ENCODE results near the gene HBB. TPM values are rescaled to one million over a fixed set of nuclear protein-coding genes. Genes with fewer than 3 reads are reported as not detected.
"Not testable (repeated sequence)": the region's sequence is repeated elsewhere in the genome, so short reads cannot be mapped to it uniquely, and the experiment has no call there.

The HBB gene
- total RNA-seq, 2 donors from 2014 or later = 1,514 to 1,650 TPM

DNA sequence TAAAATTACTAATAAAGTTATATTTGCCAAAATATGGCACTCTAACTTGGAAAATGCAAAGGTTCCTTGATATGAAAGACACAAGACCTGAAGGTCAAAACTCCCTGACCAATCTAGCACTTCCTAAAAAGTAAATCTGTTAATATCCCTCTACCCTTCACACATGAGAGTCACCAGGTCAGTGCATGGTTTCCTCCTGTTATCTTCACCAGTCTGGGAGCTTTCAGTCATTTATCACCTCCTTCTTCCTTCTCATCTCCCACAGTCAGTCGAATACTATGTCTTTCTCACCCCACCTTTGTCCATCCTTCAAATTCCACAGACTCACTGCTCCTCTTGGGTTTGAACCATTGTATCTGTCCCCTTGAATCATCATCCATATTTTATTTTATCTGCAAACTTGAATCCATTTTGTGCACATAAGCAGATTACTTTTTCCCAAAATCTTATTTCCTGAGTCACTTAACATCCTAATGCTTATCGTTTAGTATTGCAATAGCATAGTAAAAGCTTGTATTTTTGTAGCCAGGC, 40.2 kb upstream of the HBB start:
- H3K27ac ChIP-seq = no peak overlapping the region
- H3K36me3 ChIP-seq = no peaks in the 10 kb centered on the region
- TF ChIP-seq, protein P1, sequence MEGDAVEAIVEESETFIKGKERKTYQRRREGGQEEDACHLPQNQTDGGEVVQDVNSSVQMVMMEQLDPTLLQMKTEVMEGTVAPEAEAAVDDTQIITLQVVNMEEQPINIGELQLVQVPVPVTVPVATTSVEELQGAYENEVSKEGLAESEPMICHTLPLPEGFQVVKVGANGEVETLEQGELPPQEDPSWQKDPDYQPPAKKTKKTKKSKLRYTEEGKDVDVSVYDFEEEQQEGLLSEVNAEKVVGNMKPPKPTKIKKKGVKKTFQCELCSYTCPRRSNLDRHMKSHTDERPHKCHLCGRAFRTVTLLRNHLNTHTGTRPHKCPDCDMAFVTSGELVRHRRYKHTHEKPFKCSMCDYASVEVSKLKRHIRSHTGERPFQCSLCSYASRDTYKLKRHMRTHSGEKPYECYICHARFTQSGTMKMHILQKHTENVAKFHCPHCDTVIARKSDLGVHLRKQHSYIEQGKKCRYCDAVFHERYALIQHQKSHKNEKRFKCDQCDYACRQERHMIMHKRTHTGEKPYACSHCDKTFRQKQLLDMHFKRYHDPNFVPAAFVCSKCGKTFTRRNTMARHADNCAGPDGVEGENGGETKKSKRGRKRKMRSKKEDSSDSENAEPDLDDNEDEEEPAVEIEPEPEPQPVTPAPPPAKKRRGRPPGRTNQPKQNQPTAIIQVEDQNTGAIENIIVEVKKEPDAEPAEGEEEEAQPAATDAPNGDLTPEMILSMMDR (IDR thresholded peaks at IDR 0.05) = no peak
- H3K9me3 ChIP-seq = peaks cover 0 to 4% of the 10 kb centered on the region in 2 donors
- H3K27me3 ChIP-seq = no peaks in the 10 kb centered on the region
- DNase-seq (ENCODE audit: low spot score) = no peak
- H3K4me1 ChIP-seq = no peaks in the 10 kb centered on the region
- H3K4me3 ChIP-seq = no peak overlapping the region

DNA sequence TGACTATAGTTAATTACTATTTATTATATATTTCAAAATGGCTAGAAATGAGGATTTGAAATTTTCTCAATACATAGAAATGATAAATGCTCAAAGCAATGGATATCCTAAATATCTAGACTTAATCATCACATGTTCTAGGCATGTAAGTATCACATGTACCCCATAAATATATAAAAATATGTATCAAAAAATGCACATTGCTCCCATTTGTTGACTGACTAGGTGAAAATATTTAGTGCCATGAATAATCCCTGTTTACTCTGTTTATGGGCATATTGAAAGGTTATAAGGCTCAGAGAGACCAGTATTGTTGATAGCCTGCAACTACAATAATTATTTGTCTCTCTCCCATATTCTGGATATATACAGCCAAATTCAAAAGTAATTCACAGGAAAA, 39.7 kb upstream of the HBB start:
- no peaks in the 10 kb centered on the region for H3K4me1 ChIP-seq
- H3K36me3 ChIP-seq = no peaks in the 10 kb centered on the region
- no peak overlapping the region for H3K27ac ChIP-seq
- no peak overlapping the region for H3K4me3 ChIP-seq
- no peaks in the 10 kb centered on the region for H3K27me3 ChIP-seq
- no peak for DNase-seq (ENCODE audit: low spot score)
- TF ChIP-seq, protein P1 (IDR thresholded peaks at IDR 0.05) = no peak
- peaks cover 0 to 8% of the 10 kb centered on the region in 2 donors for H3K9me3 ChIP-seq

DNA sequence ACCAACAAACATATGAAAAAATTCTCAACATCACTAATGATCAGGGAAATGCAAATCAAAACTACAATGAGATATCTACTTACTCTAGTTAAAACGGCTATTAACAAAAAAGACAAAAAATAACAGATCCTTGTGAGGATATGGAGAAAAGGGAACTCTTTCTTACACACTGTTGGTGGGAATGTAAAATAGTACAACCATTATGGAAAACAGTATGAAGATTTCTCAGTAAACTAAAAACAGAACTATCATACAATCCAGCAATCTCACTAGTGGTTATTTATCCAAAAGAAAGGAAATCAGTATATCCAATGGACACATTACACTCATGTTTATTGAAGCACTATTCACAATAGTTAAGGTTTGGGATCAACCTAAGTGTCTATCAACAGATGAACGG, 39.0 kb upstream of the HBB start:
- Histone ChIP-seq H3K9me3 (peaks cover 0 to 8% of the 10 kb centered on the region in 2 donors), H3K4me1 (no peaks in the 10 kb centered on the region), H3K27me3 (no peaks in the 10 kb centered on the region), H3K36me3 (no peaks in the 10 kb centered on the region), H3K4me3 (no peak overlapping the region), H3K27ac (no peak overlapping the region)
- no peak for DNase-seq (ENCODE audit: low spot score)
- TF ChIP-seq, protein P1 (IDR thresholded peaks at IDR 0.05) = no peak

DNA sequence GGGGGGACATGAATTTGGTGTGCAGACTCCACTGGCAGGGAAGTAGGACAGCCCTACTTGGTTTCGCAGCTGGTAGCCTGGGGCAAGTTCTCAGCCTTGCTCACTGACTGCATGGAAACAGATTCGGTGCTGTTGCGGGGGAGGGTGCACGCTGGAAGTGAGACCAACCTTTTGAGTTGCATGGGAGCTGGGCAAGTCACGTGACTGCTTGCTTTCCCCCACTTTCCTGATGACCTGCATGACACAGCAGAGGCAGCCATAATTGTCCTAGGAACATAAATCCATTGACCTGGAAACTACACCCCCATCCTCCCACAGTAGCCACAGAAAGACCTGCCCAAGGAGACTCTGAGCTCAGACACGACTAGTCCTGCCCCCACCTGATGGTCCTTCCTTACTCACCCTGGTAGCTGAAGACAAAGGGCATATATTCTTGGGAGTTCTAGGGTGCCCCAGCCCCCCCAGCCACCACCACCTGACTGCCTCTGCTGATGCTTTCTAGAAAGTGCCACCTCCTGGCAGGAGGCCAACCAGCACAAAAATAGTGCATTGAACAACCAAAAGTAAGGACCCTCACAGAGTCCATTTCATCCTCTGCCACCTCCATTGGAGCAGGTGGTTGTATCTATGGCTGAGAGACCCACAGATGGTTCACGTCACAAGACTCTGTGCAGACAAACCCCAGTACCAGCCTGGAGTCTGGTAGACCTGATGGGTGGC, 31.8 kb upstream of the HBB start:
- Histone ChIP-seq H3K9me3 (peaks cover 0 to 8% of the 10 kb centered on the region in 2 donors), H3K27ac (no peak overlapping the region), H3K36me3 (no peaks in the 10 kb centered on the region), H3K27me3 (no peaks in the 10 kb centered on the region), H3K4me1 (no peaks in the 10 kb centered on the region), H3K4me3 (no peak overlapping the region)
- no peak for DNase-seq (ENCODE audit: low spot score)
- TF ChIP-seq, protein P1 (IDR thresholded peaks at IDR 0.05) = no peak

DNA sequence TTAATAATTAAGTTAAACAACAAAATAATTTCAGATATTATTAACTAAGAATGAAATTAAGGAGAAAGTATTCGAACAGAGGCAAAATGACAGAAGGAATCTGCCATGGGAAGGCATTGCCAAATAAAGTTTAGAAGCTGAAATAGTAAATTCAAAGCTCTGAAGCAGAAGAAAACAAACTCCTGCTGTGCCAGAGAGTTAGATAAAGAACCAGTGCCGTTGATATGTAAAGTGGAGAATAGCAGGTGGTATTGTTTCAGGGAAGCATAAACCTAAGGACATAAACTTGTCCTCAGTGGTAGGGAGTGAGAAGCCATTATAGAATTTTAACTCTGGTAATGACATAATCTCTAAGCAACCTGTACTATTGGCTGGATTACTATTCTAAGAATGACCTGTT, 30.4 kb upstream of the HBB start:
- DNase-seq (ENCODE audit: low spot score) = no peak
- no peak overlapping the region for H3K4me3 ChIP-seq
- TF ChIP-seq, protein P1 (IDR thresholded peaks at IDR 0.05) = no peak

DNA sequence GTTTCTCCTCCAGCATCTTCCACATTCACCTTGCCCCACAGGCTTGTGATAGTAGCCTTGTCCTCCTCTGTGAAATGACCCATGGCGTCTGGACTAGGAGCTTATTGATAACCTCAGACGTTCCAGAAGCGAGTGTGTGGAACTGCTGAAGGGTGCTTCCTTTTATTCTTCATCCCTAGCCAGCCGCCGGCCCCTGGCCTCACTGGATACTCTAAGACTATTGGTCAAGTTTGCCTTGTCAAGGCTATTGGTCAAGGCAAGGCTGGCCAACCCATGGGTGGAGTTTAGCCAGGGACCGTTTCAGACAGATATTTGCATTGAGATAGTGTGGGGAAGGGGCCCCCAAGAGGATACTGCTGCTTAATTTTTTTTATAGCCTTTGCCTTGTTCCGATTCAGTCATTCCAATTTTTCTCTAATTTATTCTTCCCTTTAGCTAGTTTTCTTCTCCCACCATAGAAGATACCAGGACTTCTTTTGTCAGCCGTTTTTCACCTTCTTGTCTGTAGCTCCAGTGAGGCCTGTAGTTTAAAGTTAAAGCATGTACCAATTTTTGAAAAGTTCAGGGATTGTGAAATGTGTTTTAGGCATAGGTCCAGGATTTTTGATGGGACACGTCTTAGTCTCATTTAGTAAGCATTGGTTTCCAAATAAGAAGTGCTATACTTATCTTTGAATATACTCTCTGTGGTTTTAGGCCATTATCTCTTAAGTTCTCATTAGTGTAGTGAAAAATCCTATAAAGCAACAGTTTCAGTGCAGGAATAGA, 28.0 kb upstream of the HBB start, which contains the start of gene HBG2:
TSS of gene HBG2 (minus strand) at position 136 of the 768 bp plus-strand sequence. CDS start at position 83, 53 bp downstream.
- not testable (repeated sequence) for H3K36me3 ChIP-seq; H3K4me3 ChIP-seq; H3K4me1 ChIP-seq; H3K27ac ChIP-seq; H3K9me3 ChIP-seq; H3K27me3 ChIP-seq; DNase-seq (ENCODE audit: low spot score)

More for the DNA sequence above, 30.4 kb upstream of the HBB start:
- peaks cover 0 to 6% of the 10 kb centered on the region in 2 donors for H3K9me3 ChIP-seq
- no peaks in the 10 kb centered on the region for H3K4me1 ChIP-seq
- H3K36me3 ChIP-seq = no peaks in the 10 kb centered on the region
- no peaks in the 10 kb centered on the region for H3K27me3 ChIP-seq
- no peak overlapping the region for H3K27ac ChIP-seq

DNA sequence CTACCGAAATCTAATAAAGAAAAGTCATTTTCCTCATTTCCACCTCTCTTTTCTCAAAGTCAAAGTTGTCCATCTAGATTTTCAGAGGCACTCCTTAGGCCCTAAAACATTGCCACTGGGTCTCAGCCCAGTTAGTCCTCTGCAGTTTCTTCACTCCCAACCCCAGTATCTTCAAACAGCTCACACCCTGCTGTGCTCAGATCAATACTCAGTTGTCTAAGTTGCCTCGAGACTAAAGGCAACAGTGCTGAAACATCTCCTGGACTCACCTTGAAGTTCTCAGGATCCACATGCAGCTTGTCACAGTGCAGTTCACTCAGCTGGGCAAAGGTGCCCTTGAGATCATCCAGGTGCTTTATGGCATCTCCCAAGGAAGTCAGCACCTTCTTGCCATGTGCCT, 27.2 kb upstream of the HBB start:
- not testable (repeated sequence) for H3K4me3 ChIP-seq; H3K27me3 ChIP-seq; H3K27ac ChIP-seq; H3K4me1 ChIP-seq; H3K36me3 ChIP-seq; H3K9me3 ChIP-seq; DNase-seq (ENCODE audit: low spot score)

DNA sequence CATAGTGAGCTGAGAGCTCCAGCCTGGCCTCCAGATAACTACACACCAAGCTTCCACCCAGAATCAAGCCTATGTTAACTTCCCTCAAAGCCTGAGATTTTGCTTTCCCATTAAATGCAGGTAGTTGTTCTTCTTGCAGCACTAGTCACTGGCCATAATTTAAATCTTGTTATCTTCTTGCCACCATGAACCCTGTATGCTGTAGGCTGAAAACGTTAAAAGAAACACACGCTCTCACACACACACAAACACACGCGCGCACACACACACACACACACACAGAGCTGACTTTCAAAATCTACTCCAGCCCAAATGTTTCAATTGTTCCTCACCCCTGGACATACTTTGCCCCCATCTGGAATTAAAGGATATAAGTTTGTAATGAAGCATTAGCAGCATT, 26.6 kb upstream of the HBB start:
- not testable (repeated sequence) for H3K4me1 ChIP-seq; H3K27ac ChIP-seq; H3K9me3 ChIP-seq; H3K27me3 ChIP-seq; DNase-seq (ENCODE audit: low spot score); H3K4me3 ChIP-seq; H3K36me3 ChIP-seq
